Sigmoid colon (tissue), 7 donors: ENCODE results near the gene RXRA. TPM values are rescaled to one million over a fixed set of nuclear protein-coding genes. Genes with fewer than 3 reads are reported as not detected.

Experiments
- DNase-seq: peaks from one replicate; pipeline ENCODE4 v3.0.0-alpha.2; 2019
- H3K27ac ChIP-seq, 4 donors: fragments of 200-600 bp; sonication (generic); one replicate each; pipeline ENCODE4 v1.5.1; 2016 to 2019; ENCODE audit warnings: mild to moderate bottlenecking in 1 of 4
- H3K27me3 ChIP-seq, 3 donors: fragments of 200-600 bp; sonication (generic); one replicate each; pipeline ENCODE4 v1.5.1; 2019; ENCODE audit warnings: mild to moderate bottlenecking in 1 of 3
- H3K36me3 ChIP-seq, 4 donors: fragments of 200-600 bp; sonication (generic); one replicate each; pipeline ENCODE4 v1.5.1; 2016 to 2019
- H3K4me1 ChIP-seq, 4 donors: fragments of 200-600 bp; sonication (generic); one replicate each; pipeline ENCODE4 v1.5.1; 2017 to 2019
- H3K4me3 ChIP-seq, 4 donors: fragments of 200-600 bp; sonication (generic); one replicate each; pipeline ENCODE4 v1.5.1; 2017 to 2019; ENCODE audit warnings: mild to moderate bottlenecking in 2 of 4, moderate library complexity in 1 of 4
- H3K9me3 ChIP-seq, 4 donors: fragments of 200-600 bp in 3 of 4; sonication (generic) in 3 of 4; one replicate each; pipeline versions ENCODE4 v1.5.1 to v1.6.1; 2013 to 2019
- EP300 ChIP-seq, 4 donors: sonication (generic); formaldehyde crosslinking; IDR thresholded peaks; one replicate each; pipeline ENCODE4 v1.6.1; 2017; ENCODE audit warnings: antibody characterized with exemption in 4 of 4
- POLR2A ChIP-seq, 2 donors: fragments of 450-650 bp; IDR thresholded peaks; one replicate each; pipeline ENCODE4 v1.6.1; 2016; ENCODE audit warnings: antibody characterized with exemption in 2 of 2, mild to moderate bottlenecking in 2 of 2, moderate library complexity in 2 of 2
- POLR2AphosphoS5 ChIP-seq, 4 donors: sonication (generic); formaldehyde crosslinking; IDR thresholded peaks; one replicate each; pipeline ENCODE4 v1.6.1; 2017; ENCODE audit warnings: antibody characterized with exemption in 4 of 4
- WGBS, 2 donors: extraction: QIAGEN DNeasy Blood & Tissue Kit; methylation state at CpG; one replicate each; pipeline ENCODE4 v1.1.7; 2013; 5-methylcytosine and 5-hydroxymethylcytosine counted together
- intact Hi-C: fragments of 100-400 bp; cut with DNase I; formaldehyde crosslinking; loops from one replicate; pipeline ENCODE4 v1.15.1; 2023
- polyA plus RNA-seq, 3 donors: library from polyadenylated mRNA; stranded (reverse); fragments of 200-250 nt; gene quantifications; one replicate each; pipeline ENCODE4 v1.2.3, GENCODE V29; 2013
- total RNA-seq, 4 donors: library from RNA; depleted of rRNA; stranded (reverse); fragments of >200 nt; gene quantifications; one replicate each; pipeline ENCODE4 v1.1.0, GENCODE V29; 2016
- TF ChIP-seq, protein P1 (sequence below), 4 experiments: fragments of 450-650 bp in 3 of 4; fragments of 200-600 bp in 1 of 4; IDR thresholded peaks; one replicate each; pipeline ENCODE4 v1.5.1; 2016 to 2019; ENCODE audit warnings: antibody characterized with exemption in 4 of 4, mild to moderate bottlenecking in 3 of 4, moderate library complexity in 2 of 4
- donor health status: healthy with polysubstance abuse.
- donor health status: Bipolar disorder and iron deficiency.
- donor health status: healthy.

Gene RXRA
- total and polyA plus RNA-seq, 7 donors: 26.7 to 50.8 (median 35.7) TPM

- H3K9me3 ChIP-seq: peaks cover 0 to 3% (median under 1%) of the 10 kb centered on the region in 4 donors
- no peaks in the 10 kb centered on the region for H3K27me3 ChIP-seq
- intact Hi-C loops: no loop called here
- 90 to 93% methylated on average over 20 of the region's 20 CpGs for WGBS, 2 donors
- H3K27ac ChIP-seq: peak overlapping the region in 1 of 4 donors; percentile 5
- DNase-seq: peak; percentile 63
- H3K36me3 ChIP-seq: no peaks in the 10 kb centered on the region
- TF ChIP-seq POLR2A (IDR thresholded peaks at IDR 0.05) (no peak), EP300 (IDR thresholded peaks at IDR 0.05) (no peak), POLR2AphosphoS5 (IDR thresholded peaks at IDR 0.05) (no peak)
- TF ChIP-seq, protein P1, sequence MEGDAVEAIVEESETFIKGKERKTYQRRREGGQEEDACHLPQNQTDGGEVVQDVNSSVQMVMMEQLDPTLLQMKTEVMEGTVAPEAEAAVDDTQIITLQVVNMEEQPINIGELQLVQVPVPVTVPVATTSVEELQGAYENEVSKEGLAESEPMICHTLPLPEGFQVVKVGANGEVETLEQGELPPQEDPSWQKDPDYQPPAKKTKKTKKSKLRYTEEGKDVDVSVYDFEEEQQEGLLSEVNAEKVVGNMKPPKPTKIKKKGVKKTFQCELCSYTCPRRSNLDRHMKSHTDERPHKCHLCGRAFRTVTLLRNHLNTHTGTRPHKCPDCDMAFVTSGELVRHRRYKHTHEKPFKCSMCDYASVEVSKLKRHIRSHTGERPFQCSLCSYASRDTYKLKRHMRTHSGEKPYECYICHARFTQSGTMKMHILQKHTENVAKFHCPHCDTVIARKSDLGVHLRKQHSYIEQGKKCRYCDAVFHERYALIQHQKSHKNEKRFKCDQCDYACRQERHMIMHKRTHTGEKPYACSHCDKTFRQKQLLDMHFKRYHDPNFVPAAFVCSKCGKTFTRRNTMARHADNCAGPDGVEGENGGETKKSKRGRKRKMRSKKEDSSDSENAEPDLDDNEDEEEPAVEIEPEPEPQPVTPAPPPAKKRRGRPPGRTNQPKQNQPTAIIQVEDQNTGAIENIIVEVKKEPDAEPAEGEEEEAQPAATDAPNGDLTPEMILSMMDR (IDR thresholded peaks at IDR 0.05): no peak
- peaks cover 0 to 37% (median 30%) of the 10 kb centered on the region in 4 donors for H3K4me1 ChIP-seq
- H3K4me3 ChIP-seq: no peak overlapping the region
Measured at GRCh38 chr9:134314039-134314949, 12.0 kb upstream of the RXRA start.

DNA sequence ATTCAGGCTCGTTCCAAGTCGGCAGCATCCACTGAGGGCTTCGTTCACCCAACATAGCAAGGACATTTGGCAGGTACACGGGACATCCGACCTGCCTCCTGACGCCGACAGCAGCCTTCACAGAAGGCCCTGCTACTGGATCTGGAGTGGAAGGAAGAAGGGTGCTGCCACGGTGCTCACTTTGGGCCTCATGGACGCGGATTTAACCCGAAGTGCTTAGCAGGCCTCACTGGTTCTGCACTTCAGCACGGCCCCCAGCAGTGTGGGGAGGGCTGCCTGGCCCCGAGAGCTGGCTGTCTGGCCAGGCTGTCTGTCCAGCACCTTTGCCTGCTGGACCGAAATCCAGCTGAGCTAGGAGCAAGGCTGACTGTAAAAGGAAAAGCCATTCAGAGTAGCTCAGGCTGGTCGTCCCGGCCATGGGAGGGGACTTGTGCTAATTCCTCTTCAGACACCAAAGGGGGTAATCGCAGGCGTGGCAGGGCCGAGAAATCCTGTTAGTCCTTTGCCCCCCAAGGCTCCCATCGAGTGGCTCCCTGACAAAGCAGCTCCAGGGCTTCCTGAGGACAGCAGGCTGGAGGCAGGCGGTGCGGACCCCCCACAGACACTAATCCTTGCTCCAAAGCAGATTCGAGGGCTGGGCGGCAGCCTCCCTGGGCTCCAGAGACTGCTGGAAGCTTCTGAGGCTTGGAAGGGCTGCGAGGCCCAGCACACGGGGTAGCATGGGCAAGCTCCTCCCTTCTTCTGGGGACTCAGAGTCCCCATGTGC is 11.1 kb upstream of the RXRA start:
- peaks cover 0 to 3% (median under 1%) of the 10 kb centered on the region in 4 donors for H3K9me3 ChIP-seq
- peaks cover 0 to 37% (median 30%) of the 10 kb centered on the region in 4 donors for H3K4me1 ChIP-seq
- intact Hi-C loops: no loop called here
- DNase-seq: peak; percentile 59
- no peaks in the 10 kb centered on the region for H3K27me3 ChIP-seq
- H3K27ac ChIP-seq: peak overlapping the region in 1 of 4 donors; percentile 44
- H3K36me3 ChIP-seq: no peaks in the 10 kb centered on the region
- WGBS, 2 donors: 86 to 87% methylated on average over 26 of the region's 26 CpGs
- TF ChIP-seq EP300 (IDR thresholded peaks at IDR 0.05): no peak
- TF ChIP-seq POLR2AphosphoS5 (IDR thresholded peaks at IDR 0.05): no peak
- TF ChIP-seq POLR2A (IDR thresholded peaks at IDR 0.05): no peak
- TF ChIP-seq, protein P1 (IDR thresholded peaks at IDR 0.05): no peak
- no peak overlapping the region for H3K4me3 ChIP-seq

DNA sequence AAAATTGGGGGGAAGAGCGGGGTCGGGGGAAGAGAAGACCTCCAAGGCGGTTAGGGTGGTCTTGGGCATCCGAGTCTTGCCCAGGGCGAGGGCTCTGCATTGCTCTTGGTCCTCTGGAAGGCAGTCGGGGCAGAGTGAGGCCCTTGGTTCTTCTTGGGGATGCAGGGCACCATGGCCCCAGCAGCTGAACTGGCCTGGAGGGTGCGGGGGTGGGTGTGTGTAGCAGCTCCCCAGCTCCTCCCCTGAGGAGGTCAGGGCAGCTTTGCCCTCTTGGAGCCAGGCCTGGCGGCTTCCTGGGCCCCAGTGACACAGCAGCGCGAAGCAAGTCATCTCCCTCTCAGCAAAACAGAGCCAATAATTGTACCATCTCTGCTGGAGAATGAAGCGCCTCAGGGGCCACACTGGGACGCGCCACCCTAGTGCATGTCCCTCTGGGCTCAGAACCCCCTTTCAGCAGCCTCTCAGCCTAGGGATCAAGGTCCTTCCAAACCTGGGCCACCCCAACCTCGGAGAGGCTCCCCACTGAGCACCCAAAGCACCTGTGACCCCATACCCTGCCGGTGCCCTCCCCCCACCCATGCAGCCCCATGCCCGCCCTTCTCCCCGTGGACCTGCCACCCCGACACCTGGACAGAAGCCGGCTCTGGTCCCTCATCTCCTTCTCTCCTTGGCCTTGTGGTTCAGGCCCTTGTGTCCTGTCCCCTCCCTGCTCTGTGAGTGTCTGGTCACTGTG is 10.4 kb upstream of the RXRA start:
- peaks cover 0 to 37% (median 30%) of the 10 kb centered on the region in 4 donors for H3K4me1 ChIP-seq
- H3K27ac ChIP-seq: peak overlapping the region in 1 of 4 donors; percentile 44
- no peak overlapping the region for H3K4me3 ChIP-seq
- peaks cover 0 to 3% (median under 1%) of the 10 kb centered on the region in 4 donors for H3K9me3 ChIP-seq
- peak; percentile 63 for DNase-seq
- TF ChIP-seq POLR2A (IDR thresholded peaks at IDR 0.05): no peak
- no peak for TF ChIP-seq POLR2AphosphoS5 (IDR thresholded peaks at IDR 0.05)
- no peak for TF ChIP-seq EP300 (IDR thresholded peaks at IDR 0.05)
- TF ChIP-seq, protein P1 (IDR thresholded peaks at IDR 0.05): no peak
- H3K36me3 ChIP-seq: no peaks in the 10 kb centered on the region
- 90 to 91% methylated on average over 19 of the region's 19 CpGs for WGBS, 2 donors
- intact Hi-C loops: no loop called here
- no peaks in the 10 kb centered on the region for H3K27me3 ChIP-seq

- Histone ChIP-seq H3K27ac (peak overlapping the region in 1 of 4 donors; percentile 44), H3K36me3 (no peaks in the 10 kb centered on the region), H3K4me1 (peaks cover 0 to 37% (median 30%) of the 10 kb centered on the region in 4 donors), H3K27me3 (no peaks in the 10 kb centered on the region), H3K9me3 (peaks cover 0 to 3% (median under 1%) of the 10 kb centered on the region in 4 donors), H3K4me3 (no peak overlapping the region)
- TF ChIP-seq POLR2AphosphoS5 (IDR thresholded peaks at IDR 0.05): peak in 1 of 4 donors; percentile 10
- no peak for TF ChIP-seq POLR2A (IDR thresholded peaks at IDR 0.05)
- TF ChIP-seq EP300 (IDR thresholded peaks at IDR 0.05): no peak
- TF ChIP-seq, protein P1 (IDR thresholded peaks at IDR 0.05): no peak
- WGBS, 2 donors: 46 to 65% methylated on average over 16 of the region's 16 CpGs
- intact Hi-C loops: no loop called here
- peak; percentile 85 for DNase-seq
Measured at GRCh38 chr9:134316449-134317160, 9.7 kb upstream of the RXRA start.
